Uterus (tissue), 4 donors: ENCODE measurements around the gene DLL3. TPM values are rescaled to one million over a fixed set of nuclear protein-coding genes. Genes with fewer than 3 reads are reported as not detected.

ENCODE experiments used
- DNase-seq, 2 donors: peaks; one replicate each; pipeline ENCODE4 v3.0.0-alpha.2; 2019 to 2020
- H3K27ac ChIP-seq, 2 donors: fragments of 200-600 bp; sonication (generic); 1 replicate in 1 of 2; 2 replicates in 1 of 2; pipeline ENCODE4 v1.5.1; 2016 to 2018
- H3K27me3 ChIP-seq, 2 donors: fragments of 200-600 bp; sonication (generic); one replicate each; pipeline ENCODE4 v1.5.1; 2018 to 2019; ENCODE audit warnings: control low read depth in 1 of 2
- H3K36me3 ChIP-seq, 2 donors: fragments of 200-600 bp; sonication (generic); one replicate each; pipeline ENCODE4 v1.5.1; 2019; ENCODE audit warnings: control low read depth in 1 of 2
- H3K4me1 ChIP-seq, 2 donors: fragments of 200-600 bp; sonication (generic); one replicate each; pipeline ENCODE4 v1.5.1; 2018 to 2019; ENCODE audit warnings: control low read depth in 1 of 2
- H3K4me3 ChIP-seq, 2 donors: fragments of 200-600 bp; sonication (generic); 1 replicate in 1 of 2; 2 replicates in 1 of 2; pipeline ENCODE4 v1.5.1; 2018 to 2019; ENCODE audit warnings: mild to moderate bottlenecking in 1 of 2
- H3K9me3 ChIP-seq, 2 donors: fragments of 200-600 bp; sonication (generic); one replicate each; pipeline ENCODE4 v1.5.1; 2019; ENCODE audit warnings: control low read depth in 1 of 2
- POLR2A ChIP-seq, 2 donors: fragments of 450-650 bp; IDR thresholded peaks; one replicate each; pipeline ENCODE4 v1.6.1; 2016; ENCODE audit warnings: antibody characterized with exemption in 2 of 2, mild to moderate bottlenecking in 1 of 2, moderate library complexity in 1 of 2
- intact Hi-C: fragments of 100-400 bp; cut with DNase I; formaldehyde crosslinking; loops from one replicate; pipeline ENCODE4 v1.15.1; 2023; ENCODE audit warnings: low total_unique reads
- total RNA-seq, 4 donors: library from RNA; depleted of rRNA in 3 of 4; stranded (reverse); fragments of >200 nt in 3 of 4; gene quantifications; one replicate each; pipeline versions ENCODE4 v1.1.0 to v1.2.4, GENCODE V29; 2014 to 2023
- TF ChIP-seq, protein P1 (sequence below), 4 experiments: fragments of 200-600 bp in 2 of 4; fragments of 450-650 bp in 2 of 4; sonication (generic) in 2 of 4; IDR thresholded peaks; one replicate each; pipeline ENCODE4 v1.5.1; 2016 to 2019; ENCODE audit warnings: antibody characterized with exemption in 4 of 4, mild to moderate bottlenecking in 2 of 4, moderate library complexity in 1 of 4
- donor health status: DM: yes; HTN: yes; CAD: no.

DLL3 gene
- total RNA-seq, 4 donors from 2014 or later, result 0.41 TPM; not detected in 3

DNA sequence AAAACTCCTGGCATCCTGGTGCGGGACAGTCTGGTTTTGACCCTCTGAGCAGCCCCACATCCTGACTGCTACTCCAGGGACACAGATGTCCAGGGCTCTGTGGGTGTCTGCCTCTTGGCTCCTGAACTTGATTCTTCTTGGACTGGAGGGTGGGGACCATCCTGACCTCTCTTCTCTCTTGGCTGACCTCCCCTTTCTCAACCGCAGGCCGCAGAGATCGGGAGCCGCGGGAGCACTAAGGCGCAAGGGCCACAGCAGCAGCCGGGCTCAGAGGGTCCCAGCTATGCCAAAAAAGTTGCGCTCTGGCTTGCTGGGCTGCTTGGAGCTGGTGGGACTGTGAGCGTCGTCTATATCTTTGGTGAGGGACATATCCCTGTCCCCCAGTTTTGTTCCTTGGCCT is 17.1 kb upstream of the DLL3 start:
- TF ChIP-seq, protein P1, sequence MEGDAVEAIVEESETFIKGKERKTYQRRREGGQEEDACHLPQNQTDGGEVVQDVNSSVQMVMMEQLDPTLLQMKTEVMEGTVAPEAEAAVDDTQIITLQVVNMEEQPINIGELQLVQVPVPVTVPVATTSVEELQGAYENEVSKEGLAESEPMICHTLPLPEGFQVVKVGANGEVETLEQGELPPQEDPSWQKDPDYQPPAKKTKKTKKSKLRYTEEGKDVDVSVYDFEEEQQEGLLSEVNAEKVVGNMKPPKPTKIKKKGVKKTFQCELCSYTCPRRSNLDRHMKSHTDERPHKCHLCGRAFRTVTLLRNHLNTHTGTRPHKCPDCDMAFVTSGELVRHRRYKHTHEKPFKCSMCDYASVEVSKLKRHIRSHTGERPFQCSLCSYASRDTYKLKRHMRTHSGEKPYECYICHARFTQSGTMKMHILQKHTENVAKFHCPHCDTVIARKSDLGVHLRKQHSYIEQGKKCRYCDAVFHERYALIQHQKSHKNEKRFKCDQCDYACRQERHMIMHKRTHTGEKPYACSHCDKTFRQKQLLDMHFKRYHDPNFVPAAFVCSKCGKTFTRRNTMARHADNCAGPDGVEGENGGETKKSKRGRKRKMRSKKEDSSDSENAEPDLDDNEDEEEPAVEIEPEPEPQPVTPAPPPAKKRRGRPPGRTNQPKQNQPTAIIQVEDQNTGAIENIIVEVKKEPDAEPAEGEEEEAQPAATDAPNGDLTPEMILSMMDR (IDR thresholded peaks at IDR 0.05), result no peak
- TF ChIP-seq POLR2A (IDR thresholded peaks at IDR 0.05), result no peak
- intact Hi-C loops, result no loop called here
- Histone ChIP-seq H3K27me3 (no peaks in the 10 kb centered on the region), H3K4me3 (peak overlapping the region; percentile 81 to 97), H3K4me1 (peaks cover 0 to 7% of the 10 kb centered on the region in 2 donors), H3K27ac (no peak overlapping the region), H3K36me3 (no peaks in the 10 kb centered on the region), H3K9me3 (no peaks in the 10 kb centered on the region)
- no peak for DNase-seq

DNA sequence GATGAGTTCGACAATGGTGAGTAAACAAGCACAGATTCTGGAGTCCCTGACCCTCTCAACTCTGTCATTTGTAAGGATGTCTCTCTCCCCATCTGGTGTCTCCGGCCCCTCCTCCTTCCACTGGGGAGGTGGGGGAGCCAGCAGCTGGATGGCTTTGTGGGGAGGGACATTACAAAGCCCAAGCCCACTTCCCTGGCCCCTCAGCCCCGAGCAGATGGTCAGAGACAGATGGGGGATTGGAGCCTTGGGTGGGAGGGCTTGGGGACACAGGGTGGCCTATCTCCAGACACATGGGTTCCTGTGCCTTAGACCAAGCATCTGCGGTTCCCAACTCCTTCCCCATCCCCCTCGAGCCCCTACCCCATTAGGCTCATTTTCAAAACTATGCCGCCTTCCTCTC is 15.6 kb upstream of the DLL3 start:
- intact Hi-C loops, result no loop called here
- no peak overlapping the region for H3K4me3 ChIP-seq
- H3K4me1 ChIP-seq, result peaks cover 0 to 7% of the 10 kb centered on the region in 2 donors
- no peak for TF ChIP-seq POLR2A (IDR thresholded peaks at IDR 0.05)
- TF ChIP-seq, protein P1 (IDR thresholded peaks at IDR 0.05), result no peak
- H3K27me3 ChIP-seq, result no peaks in the 10 kb centered on the region
- no peaks in the 10 kb centered on the region for H3K36me3 ChIP-seq
- no peak for DNase-seq
- no peak overlapping the region for H3K27ac ChIP-seq
- H3K9me3 ChIP-seq, result no peaks in the 10 kb centered on the region

DNA sequence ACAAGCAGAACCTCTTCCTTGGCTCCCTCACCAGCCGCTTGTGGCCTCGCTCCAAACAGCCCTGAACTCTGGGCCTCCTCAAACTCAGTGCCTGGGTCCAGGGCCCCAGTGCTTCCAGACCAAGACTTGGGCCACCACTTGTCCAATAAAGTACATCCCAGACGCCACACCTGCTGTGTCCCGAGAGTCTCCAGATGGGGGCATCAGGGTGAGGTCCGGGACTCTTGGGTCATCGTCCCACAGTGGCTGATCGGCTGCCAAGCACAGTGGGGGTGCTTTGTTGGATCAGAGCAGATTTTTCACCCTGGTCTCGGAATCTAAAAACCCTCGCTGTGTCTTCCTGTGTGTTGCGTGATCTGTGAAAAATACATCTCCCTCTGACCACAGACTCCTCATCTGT is 9.0 kb upstream of the DLL3 start:
- H3K4me1 ChIP-seq, result no peaks in the 10 kb centered on the region
- no peaks in the 10 kb centered on the region for H3K9me3 ChIP-seq
- H3K4me3 ChIP-seq, result no peak overlapping the region
- no peak for DNase-seq
- TF ChIP-seq, protein P1 (IDR thresholded peaks at IDR 0.05), result no peak
- TF ChIP-seq POLR2A (IDR thresholded peaks at IDR 0.05), result no peak
- no peak overlapping the region for H3K27ac ChIP-seq
- H3K36me3 ChIP-seq, result no peaks in the 10 kb centered on the region
- intact Hi-C loops, result no loop called here
- H3K27me3 ChIP-seq, result no peaks in the 10 kb centered on the region

DNA sequence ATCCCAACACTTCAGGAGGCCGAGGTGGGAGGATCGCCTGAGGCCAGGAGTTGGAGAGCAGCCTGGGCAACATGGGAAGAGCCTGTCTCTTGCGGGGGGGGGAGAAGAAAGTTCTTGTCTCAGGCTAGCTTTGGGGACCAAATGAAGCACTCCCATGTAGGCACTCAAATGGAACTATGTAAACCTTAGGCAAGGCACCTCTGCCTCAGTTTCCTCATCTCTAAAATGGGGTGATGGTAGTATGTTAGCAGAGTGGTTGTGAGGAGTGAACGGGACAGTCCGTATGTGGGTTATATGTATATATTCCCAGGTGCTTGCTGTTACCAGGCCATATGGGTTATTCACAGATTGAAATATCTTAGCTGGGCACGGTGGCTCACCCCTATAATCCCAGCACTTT is 6.5 kb upstream of the DLL3 start:
- H3K27ac ChIP-seq, result no peak overlapping the region
- intact Hi-C loops, result no loop called here
- no peak for DNase-seq
- H3K9me3 ChIP-seq, result no peaks in the 10 kb centered on the region
- H3K4me1 ChIP-seq, result no peaks in the 10 kb centered on the region
- no peaks in the 10 kb centered on the region for H3K36me3 ChIP-seq
- TF ChIP-seq POLR2A (IDR thresholded peaks at IDR 0.05), result no peak
- TF ChIP-seq, protein P1 (IDR thresholded peaks at IDR 0.05), result no peak
- no peak overlapping the region for H3K4me3 ChIP-seq
- peaks cover under 1 to 7% of the 10 kb centered on the region in 2 donors for H3K27me3 ChIP-seq

DNA sequence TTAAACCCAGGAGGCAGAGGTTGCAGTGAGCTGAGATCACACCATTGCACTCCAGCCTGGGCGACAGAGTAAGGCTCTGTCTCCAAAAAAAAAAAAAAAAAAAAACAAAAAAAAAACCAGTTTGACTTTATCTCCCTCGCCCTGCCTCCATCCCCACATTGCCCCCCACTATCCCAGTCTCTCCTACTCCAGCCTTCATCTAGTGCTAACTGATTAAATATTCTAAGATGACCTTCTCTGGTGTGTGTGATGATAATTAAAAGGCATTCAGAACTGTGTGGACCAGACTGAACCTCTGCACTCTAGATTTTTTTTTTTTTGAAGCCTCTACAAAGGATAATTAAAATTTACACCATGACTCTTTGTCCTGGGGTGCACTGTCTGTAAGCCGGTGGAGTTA is 6.0 kb upstream of the DLL3 start:
- TF ChIP-seq POLR2A (IDR thresholded peaks at IDR 0.05), result no peak
- TF ChIP-seq, protein P1 (IDR thresholded peaks at IDR 0.05), result no peak
- Histone ChIP-seq H3K27me3 (peaks cover 6 to 11% of the 10 kb centered on the region in 2 donors), H3K9me3 (no peaks in the 10 kb centered on the region), H3K4me3 (no peak overlapping the region), H3K27ac (no peak overlapping the region), H3K36me3 (no peaks in the 10 kb centered on the region), H3K4me1 (peaks cover 0 to 2% of the 10 kb centered on the region in 2 donors)
- DNase-seq, result no peak
- intact Hi-C loops, result no loop called here
